Measurements from ENCODE around the gene GABBR1.

The GABBR1 gene

GRCh38 chr6:29652198-29652584 is 19.2 kb upstream of the GABBR1 start:
- DNase-seq, result no peak

GRCh38 chr6:29651413-29652197 is 18.6 kb upstream of the GABBR1 start:
- no peak for DNase-seq

DNA sequence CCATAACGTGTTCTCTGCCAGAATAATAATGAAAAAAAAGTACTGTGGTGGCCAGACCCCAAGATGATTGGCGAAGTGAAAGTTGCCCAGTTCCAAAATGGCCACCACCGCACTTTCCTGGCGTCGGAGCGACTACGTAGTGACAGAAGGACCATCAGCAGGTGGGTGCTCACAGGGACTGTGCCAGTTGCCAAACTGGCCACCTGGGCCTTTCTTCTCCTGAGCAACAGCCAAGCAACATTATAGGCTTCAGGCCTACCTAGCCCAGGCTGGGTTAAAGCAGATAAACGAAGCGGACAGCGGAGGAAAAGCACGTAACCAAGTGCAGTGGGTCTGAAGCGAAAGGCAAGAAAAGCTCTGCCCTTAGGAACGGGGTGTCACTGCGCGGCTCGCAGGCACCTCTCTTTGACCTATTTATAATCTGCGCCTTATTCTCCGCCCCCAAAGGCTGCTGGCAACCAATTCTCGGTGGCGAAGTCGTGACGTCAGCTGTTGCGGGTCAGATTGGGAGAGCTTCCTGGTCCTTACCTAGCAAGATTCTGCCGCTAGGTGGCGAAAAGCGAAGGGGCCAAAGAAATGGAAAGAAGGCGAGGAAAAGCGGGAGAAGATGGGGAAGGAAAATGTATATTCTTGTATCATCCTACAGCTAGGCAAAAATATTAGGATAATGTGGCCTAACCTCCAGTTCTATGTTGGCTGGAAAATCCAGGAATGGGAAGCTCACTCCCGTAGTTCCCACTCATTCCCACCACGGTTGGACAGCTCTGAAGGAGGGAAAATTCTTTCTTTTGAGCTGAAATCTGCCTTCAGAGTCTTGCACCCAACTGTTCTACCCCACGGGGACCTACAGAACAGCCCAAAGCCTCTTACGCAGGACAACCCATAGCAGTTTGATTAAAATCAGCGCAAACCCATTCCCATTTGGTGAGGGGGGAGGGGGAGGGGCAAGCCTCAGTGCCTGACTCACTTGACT is 17.0 kb upstream of the GABBR1 start:
- peak; percentile 95 for DNase-seq

GRCh38 chr6:29647927-29648642 is 15.1 kb upstream of the GABBR1 start:
- DNase-seq, result peak; percentile 28

GRCh38 chr6:29641430-29642148 is 8.6 kb upstream of the GABBR1 start:
- no peak for DNase-seq

- no peak for DNase-seq
Observed at GRCh38 chr6:29637247-29637646, 4.3 kb upstream of the GABBR1 start.

DNA sequence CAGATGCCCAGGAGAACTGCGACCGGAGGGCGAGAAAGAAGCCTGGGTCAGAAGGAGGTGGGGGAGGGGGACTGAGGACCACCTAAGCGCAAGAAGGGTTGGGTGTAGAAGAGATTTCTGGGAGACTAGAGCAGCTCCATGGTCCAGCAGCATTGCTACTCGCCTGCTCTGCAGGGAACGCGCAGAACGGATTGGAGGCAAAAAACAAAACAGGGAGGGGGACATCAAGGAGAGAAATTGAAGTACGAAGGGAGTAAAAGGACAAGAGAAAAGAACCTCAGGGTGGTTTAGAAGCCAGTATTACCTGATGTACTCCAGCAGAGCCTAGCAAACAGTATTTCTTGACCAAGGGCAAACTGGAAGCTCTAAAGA is 537 bp upstream of the GABBR1 start:
- DNase-seq, result peak; percentile 17

DNA sequence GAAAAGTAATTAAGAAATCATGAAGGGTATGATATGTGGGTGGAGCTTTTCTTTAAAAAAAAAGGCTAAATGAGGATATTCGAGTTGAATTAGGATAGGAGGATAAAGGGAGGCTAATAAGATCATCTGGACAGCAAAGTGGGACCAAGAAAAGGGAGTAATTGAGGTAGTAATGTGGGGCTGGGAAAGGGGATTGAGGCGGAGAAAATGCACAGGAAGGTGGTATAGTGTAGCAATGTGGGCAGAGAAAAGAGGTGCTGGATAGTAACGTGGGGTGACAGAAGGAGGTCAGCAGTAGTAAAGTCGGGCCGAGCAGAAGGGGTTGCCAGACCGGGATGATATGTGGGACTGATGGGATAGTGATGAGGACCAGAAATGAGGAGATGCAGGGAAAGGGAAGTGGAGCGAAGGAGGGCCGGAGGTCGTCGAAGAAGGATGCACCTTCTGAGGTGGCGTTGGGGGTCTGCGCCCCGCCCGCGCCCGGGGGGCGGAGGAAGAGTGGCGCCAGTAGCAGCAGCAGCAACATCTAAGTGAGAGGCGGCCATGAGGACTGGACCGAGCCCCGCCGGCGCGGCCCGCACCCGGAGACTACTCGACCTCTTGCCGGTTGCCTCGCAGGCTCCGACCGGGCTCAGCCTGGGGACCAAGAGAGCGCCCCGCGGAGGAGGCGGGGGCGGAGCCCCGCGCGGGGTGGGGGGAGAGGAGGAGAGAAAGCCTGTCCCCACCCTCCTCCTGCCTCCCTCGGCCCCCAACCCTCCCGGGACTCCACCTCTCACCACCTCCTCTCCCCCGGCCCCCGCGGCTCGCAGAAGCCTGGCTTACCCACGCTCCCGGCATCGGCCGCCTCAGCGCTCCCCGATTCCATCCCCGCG is 887 bp downstream of the GABBR1 start:
- DNase-seq, result peak; percentile 71

GRCh38 chr6:29631209-29631810 is 1.7 kb downstream of the GABBR1 start:
- DNase-seq, result no peak

DNA sequence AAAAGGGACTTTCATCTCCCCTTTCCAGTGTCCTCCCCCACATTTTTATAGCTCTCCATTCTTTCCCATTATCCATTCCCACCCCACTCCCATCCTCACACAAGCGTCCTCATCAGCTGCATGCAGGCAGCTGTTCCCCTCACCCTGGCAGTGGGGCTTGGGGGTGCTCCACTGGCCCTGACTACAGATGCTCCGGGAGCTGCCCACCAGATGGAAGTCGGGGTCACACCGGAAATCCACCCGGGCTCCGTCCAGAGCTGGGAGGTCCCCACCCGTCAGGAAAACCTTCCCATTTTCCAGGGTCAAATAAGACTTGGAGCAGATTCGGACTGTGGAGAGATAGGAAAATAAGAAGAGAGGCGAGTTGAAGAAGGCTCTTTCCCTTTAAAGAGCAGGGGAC is 2.7 kb downstream of the GABBR1 start:
- no peak for DNase-seq

DNA sequence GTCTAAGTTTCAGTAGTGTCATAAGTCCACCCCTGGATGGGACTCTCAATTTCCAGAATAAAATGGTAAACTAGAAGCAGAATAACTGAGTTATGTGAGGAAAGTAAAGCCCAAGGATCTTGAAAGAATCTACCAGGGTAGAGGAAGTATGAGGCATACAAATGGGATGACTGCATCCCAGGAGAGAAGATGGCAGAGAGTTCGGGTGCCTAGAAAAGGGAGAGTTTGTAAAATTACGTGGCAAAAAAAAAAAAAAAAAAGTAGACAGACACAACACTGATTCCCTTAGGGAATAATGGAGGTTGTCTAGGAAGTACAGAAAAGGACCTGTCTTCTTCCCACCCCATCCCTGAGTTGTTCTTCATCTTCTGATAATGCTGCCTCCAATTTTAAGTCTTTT is 3.4 kb downstream of the GABBR1 start:
- no peak for DNase-seq

GRCh38 chr6:29628419-29629281 is 4.3 kb downstream of the GABBR1 start:
- DNase-seq, result peak; percentile 75

GRCh38 chr6:29627755-29628418 is 5.1 kb downstream of the GABBR1 start:
- peak; percentile 91 for DNase-seq

GRCh38 chr6:29626948-29627754 is 5.8 kb downstream of the GABBR1 start:
- DNase-seq, result no peak

DNA sequence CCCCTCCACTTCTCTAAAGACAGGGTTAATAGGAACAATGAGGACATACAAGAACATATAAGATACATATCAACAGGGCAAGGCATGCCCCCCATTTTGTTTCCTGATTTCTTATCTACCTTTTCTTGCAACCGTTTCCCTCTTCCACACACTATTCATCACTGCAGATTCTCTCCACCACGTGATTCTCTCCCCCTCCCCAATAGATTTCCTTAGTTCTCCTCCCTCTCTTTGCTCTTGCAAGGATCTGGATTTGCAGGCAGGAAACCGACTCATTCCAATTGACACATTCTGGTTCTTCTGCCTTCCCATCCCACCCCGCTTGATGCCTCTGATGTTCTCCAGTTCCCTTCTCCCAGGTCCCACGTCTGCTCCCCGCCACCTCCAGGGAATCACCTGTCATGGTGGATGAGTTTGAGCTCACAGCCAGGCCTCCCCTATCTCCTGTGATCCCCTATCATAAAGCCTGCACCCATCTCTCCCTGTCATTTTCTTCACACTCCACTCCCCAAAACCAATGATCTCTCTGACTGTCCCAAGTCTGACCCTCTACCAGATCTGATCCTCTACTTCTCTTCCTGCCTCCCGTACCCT is 7.5 kb downstream of the GABBR1 start:
- no peak for DNase-seq

GRCh38 chr6:29624520-29624961 is 8.4 kb downstream of the GABBR1 start:
- DNase-seq, result no peak

GRCh38 chr6:29620630-29621029 is 12.4 kb downstream of the GABBR1 start:
- DNase-seq, result no peak

DNA sequence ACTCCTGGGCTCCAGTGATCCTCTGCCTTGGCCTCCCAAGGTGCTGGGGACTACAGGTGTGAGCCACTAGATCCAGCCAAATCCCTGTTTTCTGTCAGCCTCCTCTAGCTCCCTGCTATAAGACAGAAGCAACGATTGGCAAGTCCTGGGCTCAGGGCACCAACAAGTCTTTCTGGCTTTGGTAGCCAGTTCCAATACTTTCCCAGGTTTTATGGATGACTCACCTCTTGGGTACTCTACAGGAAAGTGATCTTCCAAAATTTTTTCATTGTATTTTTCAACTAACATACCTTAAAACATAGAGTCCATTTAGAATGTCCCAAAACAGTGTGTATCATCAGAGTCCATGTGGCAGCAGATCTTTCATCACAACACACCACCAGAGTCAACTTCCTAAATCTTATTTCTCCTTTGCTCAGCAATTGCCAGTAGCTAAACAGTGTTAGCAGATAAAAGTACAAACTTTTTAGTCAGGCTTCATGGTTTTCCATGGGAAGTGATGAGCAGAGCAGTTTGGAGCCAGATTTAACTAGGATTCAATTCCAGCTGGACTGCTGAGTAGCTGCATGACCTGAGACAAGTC is 13.3 kb downstream of the GABBR1 start:
- no peak for DNase-seq
